ENCODE results near the gene GRB10.
A peak's percentile ranks its signal among the peaks of the same experiment; 100 is the strongest.
"Not testable (repeated sequence)": the region's sequence is repeated elsewhere in the genome, so short reads cannot be mapped to it uniquely, and the experiment has no call there.

GRB10 gene

DNA sequence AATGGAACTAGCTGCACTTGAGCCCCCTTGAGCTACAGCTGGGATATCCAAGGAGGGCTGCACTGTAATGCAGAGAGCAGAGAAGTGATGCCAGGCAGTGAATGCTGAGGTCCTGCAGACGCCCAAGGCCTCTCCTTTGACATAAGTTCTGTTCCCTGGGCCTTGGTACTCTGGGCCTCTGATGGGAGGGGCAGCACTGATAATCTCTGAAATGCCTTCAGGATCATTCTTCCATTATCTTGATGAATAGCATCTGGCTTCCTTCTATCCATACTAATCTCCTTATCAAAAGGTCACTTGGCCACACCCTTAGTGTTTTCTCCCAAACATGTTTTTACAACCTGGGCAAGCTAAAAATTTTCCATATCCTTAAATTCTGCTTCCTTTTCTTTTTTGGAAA is 6.9 kb downstream of the GRB10 start:
- Histone ChIP-seq H3K4me1 (ENCODE audit: control insufficient read depth, insufficient read depth, low read length) (peaks cover 29% of the 10 kb centered on the region), H3K4me3 (ENCODE audit: low read depth, low read length) (no peak overlapping the region), H3K9me3 (ENCODE audit: control insufficient read depth, insufficient read depth, low read depth, low read length) (peaks cover 9% of the 10 kb centered on the region; the same call in 1 of the 2 replicates), H3K27ac (ENCODE audit: low read depth, low read length) (no peak overlapping the region), H3K36me3 (ENCODE audit: control insufficient read depth, insufficient read depth, low read length) (peaks cover 8% of the 10 kb centered on the region; the same call in 1 of the 2 replicates), H3K27me3 (ENCODE audit: control insufficient read depth, insufficient read depth, low read length) (no peaks in the 10 kb centered on the region), H3K9ac (ENCODE audit: low read length) (no peak overlapping the region)

DNA sequence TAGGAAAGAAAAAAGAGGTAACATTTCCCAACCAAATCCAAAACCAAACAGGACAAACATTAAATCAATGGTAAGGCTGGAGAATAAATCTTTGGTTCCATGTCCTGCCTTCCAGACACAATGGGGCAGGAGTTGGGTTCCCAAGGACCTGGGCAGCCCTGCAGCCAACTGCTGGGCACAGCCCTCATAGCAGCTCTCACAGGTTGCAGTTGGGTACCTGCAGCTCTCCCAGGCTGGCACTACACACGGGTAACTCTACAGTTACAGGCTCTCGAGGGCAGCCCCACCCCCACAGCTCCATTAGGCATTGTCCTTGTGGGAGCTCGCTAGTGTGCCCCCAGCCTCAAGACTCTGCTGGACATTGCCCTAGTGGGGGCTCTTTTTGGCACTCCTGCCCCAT is 7.5 kb downstream of the GRB10 start:
- peaks cover 10% of the 10 kb centered on the region; the same call in 1 of the 2 replicates for H3K36me3 ChIP-seq (ENCODE audit: control insufficient read depth, insufficient read depth, low read length)
- no peak overlapping the region for H3K27ac ChIP-seq (ENCODE audit: low read depth, low read length)
- H3K9me3 ChIP-seq (ENCODE audit: control insufficient read depth, insufficient read depth, low read depth, low read length): peaks cover 11% of the 10 kb centered on the region
- H3K4me3 ChIP-seq (ENCODE audit: low read depth, low read length): no peak overlapping the region
- H3K27me3 ChIP-seq (ENCODE audit: control insufficient read depth, insufficient read depth, low read length): no peaks in the 10 kb centered on the region
- no peak overlapping the region for H3K9ac ChIP-seq (ENCODE audit: low read length)
- H3K4me1 ChIP-seq (ENCODE audit: control insufficient read depth, insufficient read depth, low read length): peaks cover 26% of the 10 kb centered on the region

DNA sequence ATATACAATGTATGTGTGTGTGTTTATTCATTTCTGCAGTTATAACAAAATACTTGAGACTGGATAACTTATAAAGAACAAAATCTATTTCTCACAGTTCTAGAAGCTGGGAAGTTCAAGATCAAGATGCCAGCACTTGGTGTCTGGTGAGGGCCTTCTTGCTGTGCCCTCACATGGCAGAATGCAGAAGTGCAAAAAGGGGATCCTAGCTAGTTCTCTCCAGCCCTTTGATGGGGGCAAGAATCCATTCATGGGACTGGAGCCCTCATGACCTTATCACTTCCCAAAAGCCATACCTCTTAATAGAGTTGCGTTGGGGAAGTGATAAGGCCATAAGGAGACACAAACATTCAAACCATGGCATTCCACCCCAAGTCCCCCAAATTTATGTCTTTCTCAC is 8.4 kb downstream of the GRB10 start:
- no peak overlapping the region for H3K4me3 ChIP-seq (ENCODE audit: low read depth, low read length)
- H3K27ac ChIP-seq (ENCODE audit: low read depth, low read length): no peak overlapping the region
- H3K4me1 ChIP-seq (ENCODE audit: control insufficient read depth, insufficient read depth, low read length): peaks cover 30% of the 10 kb centered on the region
- no peak overlapping the region for H3K9ac ChIP-seq (ENCODE audit: low read length)
- H3K36me3 ChIP-seq (ENCODE audit: control insufficient read depth, insufficient read depth, low read length): peaks cover 12% of the 10 kb centered on the region; the same call in 1 of the 2 replicates
- no peaks in the 10 kb centered on the region for H3K27me3 ChIP-seq (ENCODE audit: control insufficient read depth, insufficient read depth, low read length)
- H3K9me3 ChIP-seq (ENCODE audit: control insufficient read depth, insufficient read depth, low read depth, low read length): peaks cover 20% of the 10 kb centered on the region

DNA sequence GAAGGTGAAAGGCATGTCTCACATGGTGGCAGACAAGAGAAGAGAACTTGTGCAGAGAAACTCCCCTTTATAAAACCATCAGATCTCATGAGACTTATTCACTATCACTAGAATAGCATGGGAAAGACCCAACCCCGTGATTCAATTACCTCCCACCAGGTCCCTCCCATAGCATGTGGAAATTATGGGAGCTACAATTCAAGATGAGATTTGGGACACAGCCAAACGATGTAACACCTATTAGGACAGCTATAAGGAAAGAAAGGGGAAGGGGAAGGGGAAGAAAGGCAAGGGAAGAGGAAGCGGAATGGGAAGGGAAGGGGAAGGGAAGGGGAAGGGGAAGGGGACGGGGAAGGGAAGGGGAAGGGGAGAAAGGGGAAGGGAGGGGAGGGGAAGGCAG is 9.6 kb downstream of the GRB10 start:
- H3K36me3 ChIP-seq (ENCODE audit: control insufficient read depth, insufficient read depth, low read length): peaks cover 12% of the 10 kb centered on the region; the same call in 1 of the 2 replicates
- peaks cover 20% of the 10 kb centered on the region for H3K9me3 ChIP-seq (ENCODE audit: control insufficient read depth, insufficient read depth, low read depth, low read length)

DNA sequence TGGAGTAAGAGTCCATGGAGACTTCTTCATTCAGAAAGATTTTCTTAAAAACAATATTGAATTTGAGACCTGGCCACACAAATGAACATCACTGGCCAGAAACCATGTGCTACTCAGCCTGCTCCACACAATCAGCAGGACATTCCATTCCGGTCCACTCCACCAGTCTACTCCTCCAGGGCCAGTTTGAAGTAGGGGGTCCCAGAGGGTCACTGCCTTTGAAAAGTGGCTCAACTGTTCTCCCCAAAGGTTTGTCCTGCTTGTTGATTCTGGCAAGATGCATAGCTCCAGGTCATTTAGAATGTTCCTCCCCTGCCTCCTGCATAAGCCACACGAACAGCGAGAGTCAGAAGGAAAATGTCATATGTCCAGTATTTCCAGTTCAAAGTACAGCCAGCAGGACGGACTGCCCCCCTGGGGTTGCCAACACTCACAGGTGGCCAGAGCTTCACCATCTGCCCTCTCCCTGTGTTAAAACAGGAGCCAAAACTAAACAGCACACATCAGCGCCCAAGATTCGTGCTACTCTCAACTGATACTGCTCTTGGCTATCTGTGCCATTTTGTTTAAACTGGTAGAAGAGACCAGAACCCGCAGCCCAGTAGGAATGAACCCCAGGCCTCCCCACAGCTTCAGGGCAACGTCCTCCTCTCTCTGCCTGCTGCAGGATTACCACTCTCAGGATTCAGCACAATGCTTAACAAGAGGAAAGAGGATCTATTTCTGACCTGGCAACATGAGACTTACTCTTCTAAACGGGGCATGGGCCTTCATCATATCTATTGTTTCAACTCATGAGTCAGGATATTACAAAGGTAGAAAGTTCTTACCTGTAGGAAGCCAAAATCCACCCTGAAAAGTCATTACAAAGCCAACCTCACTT is 11.3 kb downstream of the GRB10 start:
- H3K27me3 ChIP-seq (ENCODE audit: control insufficient read depth, insufficient read depth, low read length): no peaks in the 10 kb centered on the region
- H3K4me1 ChIP-seq (ENCODE audit: control insufficient read depth, insufficient read depth, low read length): peaks cover 52% of the 10 kb centered on the region
- H3K4me3 ChIP-seq (ENCODE audit: low read depth, low read length): no peak overlapping the region
- H3K36me3 ChIP-seq (ENCODE audit: control insufficient read depth, insufficient read depth, low read length): peaks cover 12% of the 10 kb centered on the region; the same call in 1 of the 2 replicates
- no peak overlapping the region for H3K9ac ChIP-seq (ENCODE audit: low read length)
- no peak overlapping the region for H3K27ac ChIP-seq (ENCODE audit: low read depth, low read length)
- H3K9me3 ChIP-seq (ENCODE audit: control insufficient read depth, insufficient read depth, low read depth, low read length): peaks cover 23% of the 10 kb centered on the region

More for the DNA sequence above, 9.6 kb downstream of the GRB10 start:
- H3K4me3 ChIP-seq (ENCODE audit: low read depth, low read length); H3K27me3 ChIP-seq (ENCODE audit: control insufficient read depth, insufficient read depth, low read length); H3K9ac ChIP-seq (ENCODE audit: low read length); H3K27ac ChIP-seq (ENCODE audit: low read depth, low read length): not testable (repeated sequence)
- peaks cover 43% of the 10 kb centered on the region for H3K4me1 ChIP-seq (ENCODE audit: control insufficient read depth, insufficient read depth, low read length)

DNA sequence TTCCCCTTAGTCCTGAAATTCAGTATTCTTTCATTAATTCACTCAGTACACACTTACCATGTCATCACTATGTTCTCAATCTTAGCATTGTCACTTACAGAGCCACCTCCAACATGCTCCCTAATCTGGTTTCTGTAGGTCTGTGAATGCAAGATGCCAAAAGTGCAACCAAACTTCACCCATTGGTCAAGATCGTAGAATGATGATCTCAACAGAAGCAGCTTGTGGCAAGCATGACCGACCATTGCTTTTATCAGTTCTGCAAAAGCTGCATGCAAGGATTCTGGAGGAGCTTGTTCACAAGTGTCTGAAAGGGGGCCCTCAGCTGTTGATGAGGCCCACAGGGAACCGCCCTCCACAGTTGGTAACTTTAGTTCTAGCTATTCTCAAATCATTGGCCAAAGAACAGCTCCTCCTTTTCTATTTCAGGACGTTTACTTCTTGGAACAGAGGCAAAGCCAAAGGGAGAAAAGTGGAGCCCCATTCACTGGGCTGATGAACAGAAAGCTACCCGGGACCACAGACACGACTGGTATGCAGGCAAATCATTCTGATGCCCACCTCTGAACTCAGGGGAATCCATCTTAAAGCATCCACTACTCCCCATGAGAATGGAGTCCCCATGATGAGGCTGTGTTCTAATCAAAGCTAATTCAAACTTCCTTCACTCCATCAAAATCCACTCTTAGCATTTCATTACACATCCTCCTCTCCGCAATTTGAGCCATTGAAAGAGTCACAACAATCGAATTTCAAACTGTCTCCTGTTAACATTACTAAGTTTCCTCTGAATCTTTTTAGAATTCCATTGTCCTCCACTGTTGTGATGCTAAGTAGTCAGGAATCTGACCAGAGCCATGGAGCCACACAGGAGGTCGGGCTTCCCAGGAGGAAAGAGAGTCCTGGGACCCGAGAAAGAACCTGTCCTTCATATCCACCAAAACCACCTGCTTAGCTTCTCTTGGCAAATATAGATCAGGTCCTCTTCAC is 13.9 kb downstream of the GRB10 start:
- peaks cover 23% of the 10 kb centered on the region for H3K9me3 ChIP-seq (ENCODE audit: control insufficient read depth, insufficient read depth, low read depth, low read length)
- H3K4me1 ChIP-seq (ENCODE audit: control insufficient read depth, insufficient read depth, low read length): peaks cover 39% of the 10 kb centered on the region
- no peaks in the 10 kb centered on the region for H3K27me3 ChIP-seq (ENCODE audit: control insufficient read depth, insufficient read depth, low read length)
- H3K4me3 ChIP-seq (ENCODE audit: low read depth, low read length): no peak overlapping the region; the same call in 1 of the 2 replicates
- no peak overlapping the region for H3K9ac ChIP-seq (ENCODE audit: low read length)
- peak overlapping the region; percentile 41 for H3K27ac ChIP-seq (ENCODE audit: low read depth, low read length)
- peaks cover 12% of the 10 kb centered on the region; the same call in 1 of the 2 replicates for H3K36me3 ChIP-seq (ENCODE audit: control insufficient read depth, insufficient read depth, low read length)

DNA sequence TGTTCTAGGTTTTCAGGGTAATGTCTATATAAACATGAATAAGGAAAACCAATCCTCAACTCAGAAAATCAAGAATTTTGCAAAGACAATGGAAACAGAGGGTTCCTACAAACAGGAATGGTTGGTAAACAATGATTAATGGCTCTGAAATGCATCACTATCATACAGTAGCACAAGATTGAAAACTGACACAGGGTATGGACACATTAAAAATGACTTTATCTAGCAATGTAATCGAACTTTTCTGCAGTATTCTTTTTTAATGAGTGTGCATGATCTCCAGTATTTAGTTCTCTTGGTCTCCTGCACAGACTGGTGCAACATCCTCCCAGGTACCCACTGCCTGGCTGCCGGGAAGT is 15.9 kb downstream of the GRB10 start:
- Histone ChIP-seq H3K9me3 (ENCODE audit: control insufficient read depth, insufficient read depth, low read depth, low read length) (peaks cover 16% of the 10 kb centered on the region), H3K9ac (ENCODE audit: low read length) (no peak overlapping the region), H3K27ac (ENCODE audit: low read depth, low read length) (no peak overlapping the region), H3K4me3 (ENCODE audit: low read depth, low read length) (no peak overlapping the region), H3K4me1 (ENCODE audit: control insufficient read depth, insufficient read depth, low read length) (peaks cover 39% of the 10 kb centered on the region), H3K36me3 (ENCODE audit: control insufficient read depth, insufficient read depth, low read length) (peaks cover 11% of the 10 kb centered on the region), H3K27me3 (ENCODE audit: control insufficient read depth, insufficient read depth, low read length) (no peaks in the 10 kb centered on the region)

DNA sequence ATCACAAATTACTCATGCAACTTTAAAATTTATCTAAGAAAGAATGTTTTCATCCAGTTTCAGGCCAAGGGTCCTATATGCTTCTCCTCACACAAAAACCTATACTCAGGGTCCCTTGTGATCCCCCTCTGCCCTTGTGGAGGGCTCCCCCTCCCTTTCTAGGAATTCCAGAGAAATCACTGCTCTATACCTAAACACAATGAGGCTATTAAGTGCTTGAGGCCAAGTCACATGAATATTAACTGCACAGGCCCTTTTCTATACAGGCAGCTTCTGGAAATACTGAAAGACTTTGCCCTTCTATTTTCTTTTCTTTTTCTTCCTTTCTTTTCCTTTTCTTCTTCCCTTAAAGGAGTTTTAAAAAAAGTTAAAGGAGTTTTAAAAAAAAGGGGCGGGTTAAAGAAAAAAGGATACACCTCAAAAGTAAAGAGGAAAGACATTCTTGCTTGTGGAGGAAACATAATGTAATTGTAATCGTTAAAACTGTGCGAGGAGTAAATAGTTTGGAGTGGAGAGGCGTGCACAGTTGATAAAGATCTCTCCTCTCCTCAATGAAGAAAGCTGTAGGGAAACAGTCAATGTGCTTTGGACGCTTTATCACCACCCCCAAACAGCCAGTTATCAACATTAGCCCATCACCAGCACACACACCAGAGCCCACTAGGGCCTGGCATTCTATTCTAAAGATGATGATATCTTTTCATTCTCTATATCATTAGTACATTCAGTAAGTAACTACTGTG is 16.4 kb downstream of the GRB10 start:
- Histone ChIP-seq H3K9ac (ENCODE audit: low read length) (no peak overlapping the region), H3K4me1 (ENCODE audit: control insufficient read depth, insufficient read depth, low read length) (peaks cover 36% of the 10 kb centered on the region), H3K27me3 (ENCODE audit: control insufficient read depth, insufficient read depth, low read length) (no peaks in the 10 kb centered on the region), H3K9me3 (ENCODE audit: control insufficient read depth, insufficient read depth, low read depth, low read length) (peaks cover 16% of the 10 kb centered on the region), H3K27ac (ENCODE audit: low read depth, low read length) (no peak overlapping the region), H3K4me3 (ENCODE audit: low read depth, low read length) (no peak overlapping the region), H3K36me3 (ENCODE audit: control insufficient read depth, insufficient read depth, low read length) (peaks cover 12% of the 10 kb centered on the region)

DNA sequence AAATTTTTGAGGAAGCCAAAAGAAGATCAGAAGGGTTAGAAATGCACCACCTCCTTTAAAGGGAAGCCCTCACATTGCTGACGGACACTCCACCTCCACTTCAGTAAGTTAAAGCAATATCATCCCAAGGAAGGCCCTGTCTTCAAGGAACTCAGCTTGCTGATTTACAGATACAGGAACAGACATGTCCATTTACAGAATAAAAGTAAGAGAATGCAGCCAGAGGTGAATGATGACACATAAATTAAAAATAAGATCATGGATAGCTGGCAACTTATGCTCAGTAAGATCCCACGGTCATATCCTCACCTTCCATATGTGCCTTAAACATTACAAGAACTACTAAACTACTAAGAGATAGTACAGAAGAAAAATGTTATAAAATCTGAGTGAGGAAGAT is 20.4 kb downstream of the GRB10 start:
- H3K9me3 ChIP-seq (ENCODE audit: control insufficient read depth, insufficient read depth, low read depth, low read length): peaks cover 2% of the 10 kb centered on the region; the same call in 1 of the 2 replicates
- H3K4me3 ChIP-seq (ENCODE audit: low read depth, low read length): no peak overlapping the region
- peaks cover 8% of the 10 kb centered on the region; the same call in 1 of the 2 replicates for H3K4me1 ChIP-seq (ENCODE audit: control insufficient read depth, insufficient read depth, low read length)
- no peak overlapping the region for H3K27ac ChIP-seq (ENCODE audit: low read depth, low read length)
- H3K9ac ChIP-seq (ENCODE audit: low read length): no peak overlapping the region
- H3K36me3 ChIP-seq (ENCODE audit: control insufficient read depth, insufficient read depth, low read length): peaks cover 10% of the 10 kb centered on the region
- H3K27me3 ChIP-seq (ENCODE audit: control insufficient read depth, insufficient read depth, low read length): no peaks in the 10 kb centered on the region

DNA sequence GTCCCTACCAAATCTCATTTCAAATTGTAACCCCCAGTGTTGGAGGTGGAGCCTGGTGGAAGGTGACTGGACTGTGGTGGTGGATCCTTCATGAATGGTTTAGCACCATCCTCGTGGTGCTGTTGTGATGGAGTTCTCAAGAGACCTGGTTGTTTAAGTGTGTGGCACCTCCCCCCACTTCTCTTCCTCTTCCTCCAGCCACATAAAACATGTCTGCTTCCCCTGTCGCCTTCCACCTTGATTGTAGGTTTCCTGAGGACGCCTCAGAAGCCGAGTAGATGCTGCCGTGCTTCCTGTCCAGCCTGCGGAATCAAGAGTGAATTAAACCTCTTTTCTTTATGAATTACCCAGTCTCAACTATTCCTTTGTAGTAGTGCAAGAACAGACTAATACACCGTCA is 21.0 kb downstream of the GRB10 start:
- Histone ChIP-seq H3K36me3 (ENCODE audit: control insufficient read depth, insufficient read depth, low read length) (peaks cover 10% of the 10 kb centered on the region), H3K9me3 (ENCODE audit: control insufficient read depth, insufficient read depth, low read depth, low read length) (no peaks in the 10 kb centered on the region; the same call in 1 of the 2 replicates), H3K27me3 (ENCODE audit: control insufficient read depth, insufficient read depth, low read length) (no peaks in the 10 kb centered on the region), H3K4me3 (ENCODE audit: low read depth, low read length) (no peak overlapping the region), H3K9ac (ENCODE audit: low read length) (no peak overlapping the region), H3K4me1 (ENCODE audit: control insufficient read depth, insufficient read depth, low read length) (peaks cover 2% of the 10 kb centered on the region; the same call in 1 of the 2 replicates), H3K27ac (ENCODE audit: low read depth, low read length) (no peak overlapping the region)
